WERI-Rb-1 (cell line): ENCODE results near the gene INPP5F.
A peak's percentile ranks its signal among the peaks of the same experiment; 100 is the strongest.

Source experiments
- DNase-seq: peaks from one replicate; pipeline ENCODE4 v3.0.0-alpha.2; 2020
- H3K27ac ChIP-seq: fragments of 250-450 bp; sonication (Bioruptor Pico); 2 replicates; pipeline ENCODE4 v1.5.1; 2020; ENCODE audit warnings: mild to moderate bottlenecking, moderate library complexity
- H3K27me3 ChIP-seq: fragments of 250-450 bp; sonication (Bioruptor Pico); 2 replicates; pipeline ENCODE4 v1.5.1; 2021; ENCODE audit warnings: mild to moderate bottlenecking, low read depth, moderate library complexity; ENCODE audit not compliant: insufficient read depth, severe bottlenecking
- H3K36me3 ChIP-seq: fragments of 250-450 bp; sonication (Bioruptor Pico); 2 replicates; pipeline ENCODE4 v1.5.1; 2020; ENCODE audit warnings: mild to moderate bottlenecking, moderate library complexity
- H3K4me3 ChIP-seq: 2 replicates; pipeline ENCODE4 v1.5.1; 2011; ENCODE audit warnings: low read depth, mild to moderate bottlenecking, control low read depth, low read length
- H3K9me3 ChIP-seq: fragments of 250-450 bp; sonication (Bioruptor Pico); 2 replicates; pipeline ENCODE4 v1.5.1; 2021; ENCODE audit warnings: mild to moderate bottlenecking, moderate library complexity; ENCODE audit not compliant: severe bottlenecking
- TF ChIP-seq, protein P1 (sequence below): IDR thresholded peaks from 2 replicates; pipeline ENCODE4 v1.5.1; 2011; ENCODE audit warnings: low read depth, mild to moderate bottlenecking, control low read depth, inconsistent platforms, low read length

Gene INPP5F

DNA sequence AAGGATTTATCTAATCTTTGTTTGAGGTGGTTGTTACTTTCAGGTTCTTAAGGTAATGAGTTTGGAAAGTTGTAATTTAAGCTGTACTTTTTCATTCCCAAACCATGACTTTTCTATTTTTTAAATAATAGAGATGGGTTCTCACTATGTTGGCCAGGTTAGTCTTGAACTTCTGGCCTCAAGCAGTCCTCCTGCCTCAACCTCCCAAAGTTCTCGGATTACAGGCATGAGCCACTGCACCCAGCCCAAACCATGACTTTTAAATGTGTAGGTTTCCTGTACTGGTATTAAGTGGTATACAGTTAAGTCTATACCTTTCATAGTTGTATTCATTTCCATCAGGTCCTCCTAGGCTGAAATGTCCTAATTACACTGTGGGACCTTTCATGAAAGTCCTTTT is 10.4 kb downstream of the INPP5F start:
- Histone ChIP-seq H3K36me3 (peaks cover 4% of the 10 kb centered on the region; the same call in 1 of the 2 replicates), H3K27ac (no peak overlapping the region), H3K9me3 (no peaks in the 10 kb centered on the region), H3K4me3 (no peak overlapping the region), H3K27me3 (no peaks in the 10 kb centered on the region)
- DNase-seq, result no peak
- TF ChIP-seq, protein P1, sequence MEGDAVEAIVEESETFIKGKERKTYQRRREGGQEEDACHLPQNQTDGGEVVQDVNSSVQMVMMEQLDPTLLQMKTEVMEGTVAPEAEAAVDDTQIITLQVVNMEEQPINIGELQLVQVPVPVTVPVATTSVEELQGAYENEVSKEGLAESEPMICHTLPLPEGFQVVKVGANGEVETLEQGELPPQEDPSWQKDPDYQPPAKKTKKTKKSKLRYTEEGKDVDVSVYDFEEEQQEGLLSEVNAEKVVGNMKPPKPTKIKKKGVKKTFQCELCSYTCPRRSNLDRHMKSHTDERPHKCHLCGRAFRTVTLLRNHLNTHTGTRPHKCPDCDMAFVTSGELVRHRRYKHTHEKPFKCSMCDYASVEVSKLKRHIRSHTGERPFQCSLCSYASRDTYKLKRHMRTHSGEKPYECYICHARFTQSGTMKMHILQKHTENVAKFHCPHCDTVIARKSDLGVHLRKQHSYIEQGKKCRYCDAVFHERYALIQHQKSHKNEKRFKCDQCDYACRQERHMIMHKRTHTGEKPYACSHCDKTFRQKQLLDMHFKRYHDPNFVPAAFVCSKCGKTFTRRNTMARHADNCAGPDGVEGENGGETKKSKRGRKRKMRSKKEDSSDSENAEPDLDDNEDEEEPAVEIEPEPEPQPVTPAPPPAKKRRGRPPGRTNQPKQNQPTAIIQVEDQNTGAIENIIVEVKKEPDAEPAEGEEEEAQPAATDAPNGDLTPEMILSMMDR, result no peak

DNA sequence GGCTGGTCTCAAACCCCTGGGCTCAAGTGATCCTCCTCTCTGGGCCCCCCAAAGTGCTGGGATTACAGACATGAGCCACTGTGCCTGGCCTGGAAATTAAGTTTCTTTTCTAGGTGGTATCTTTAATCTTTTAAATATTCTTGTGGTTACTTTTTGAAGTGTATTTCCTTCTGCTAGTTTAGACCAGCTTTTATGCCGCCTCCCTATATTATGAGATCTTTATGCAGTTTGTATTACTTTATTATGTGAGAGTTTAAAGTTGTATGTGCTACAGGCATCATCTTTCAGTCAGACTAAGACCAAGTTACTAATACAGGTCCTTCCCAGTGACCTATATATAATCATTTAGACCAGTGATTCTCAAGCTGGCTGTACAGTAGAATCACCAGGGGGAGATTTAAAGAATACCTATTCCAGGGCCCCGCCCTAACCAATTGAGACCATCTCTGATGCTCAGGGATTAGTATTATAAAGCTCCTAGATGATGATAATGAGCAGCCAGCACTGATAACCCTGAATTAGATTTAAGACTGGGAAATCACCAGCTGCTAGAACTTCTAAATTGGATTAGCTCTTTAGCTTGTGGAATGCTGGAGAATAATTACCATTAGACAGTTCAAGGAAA is 11.3 kb downstream of the INPP5F start:
- TF ChIP-seq, protein P1, result no peak
- peak; percentile 60 for DNase-seq
- Histone ChIP-seq H3K36me3 (peaks cover 4% of the 10 kb centered on the region; the same call in 1 of the 2 replicates), H3K9me3 (no peaks in the 10 kb centered on the region), H3K27ac (no peak overlapping the region), H3K4me3 (no peak overlapping the region), H3K27me3 (no peaks in the 10 kb centered on the region)

DNA sequence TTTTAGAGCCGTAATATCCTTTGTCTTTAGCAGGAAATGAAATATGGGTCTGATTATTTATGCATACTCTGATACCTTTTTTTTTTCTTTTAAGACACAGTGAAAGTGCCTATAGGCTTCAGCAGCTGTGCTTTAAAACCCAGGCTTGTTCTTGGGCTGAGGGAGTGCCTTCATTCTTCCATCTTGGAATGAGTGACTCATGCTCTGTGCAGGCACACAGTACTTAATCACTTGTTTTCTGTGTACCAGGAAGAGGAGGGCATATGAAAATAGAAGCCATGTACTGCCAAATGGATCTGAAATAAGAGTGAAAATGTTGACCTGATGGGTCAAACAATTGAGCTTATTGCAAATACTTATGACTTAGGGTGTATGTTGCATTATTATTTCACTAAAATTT is 12.0 kb downstream of the INPP5F start:
- no peak overlapping the region for H3K4me3 ChIP-seq
- H3K27ac ChIP-seq, result no peak overlapping the region
- peaks cover under 1% of the 10 kb centered on the region; the same call in 1 of the 2 replicates for H3K36me3 ChIP-seq
- H3K9me3 ChIP-seq, result no peaks in the 10 kb centered on the region
- TF ChIP-seq, protein P1, result no peak
- no peaks in the 10 kb centered on the region for H3K27me3 ChIP-seq
- no peak for DNase-seq

DNA sequence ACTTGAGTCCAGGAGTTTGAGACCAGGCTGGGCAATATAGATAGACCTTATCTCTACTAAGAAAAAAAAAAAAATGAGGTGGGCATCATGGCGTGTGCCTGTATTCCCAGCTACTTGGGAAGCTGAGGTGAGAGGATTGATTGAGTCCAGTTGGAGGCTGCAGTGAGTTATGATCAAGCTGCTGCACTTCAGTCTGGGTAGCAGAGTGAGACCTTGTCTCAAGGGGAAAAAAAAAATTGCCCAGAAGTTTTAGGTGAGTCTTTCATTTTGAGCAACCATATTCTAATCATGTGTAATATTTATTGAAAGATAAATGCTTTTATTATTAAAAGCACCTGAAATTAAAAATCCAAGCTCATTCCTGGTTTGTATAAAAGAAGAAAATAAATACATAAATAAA is 13.1 kb downstream of the INPP5F start:
- TF ChIP-seq, protein P1, result no peak
- no peak for DNase-seq
- Histone ChIP-seq H3K9me3 (no peaks in the 10 kb centered on the region), H3K27ac (no peak overlapping the region), H3K27me3 (no peaks in the 10 kb centered on the region), H3K36me3 (no peaks in the 10 kb centered on the region), H3K4me3 (no peak overlapping the region)

DNA sequence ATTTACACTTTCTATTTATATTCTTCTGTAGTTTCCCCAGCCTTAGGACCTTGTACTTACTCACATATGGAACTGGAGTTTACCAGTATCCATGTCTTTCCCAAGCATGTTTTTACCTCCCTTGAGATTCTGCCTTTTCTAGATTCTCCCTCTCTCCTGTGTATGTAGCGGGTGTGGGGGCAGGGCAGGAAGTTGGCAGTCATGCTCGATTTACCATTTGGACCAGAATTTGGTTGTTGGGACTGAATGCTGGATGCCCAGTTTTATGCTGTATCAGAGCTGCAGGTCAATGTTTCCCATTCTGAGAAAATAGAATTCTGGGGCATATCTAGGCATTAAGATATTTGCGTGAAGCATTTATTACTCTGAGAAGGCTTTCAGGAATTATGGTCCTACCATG is 14.2 kb downstream of the INPP5F start:
- TF ChIP-seq, protein P1, result no peak
- H3K27me3 ChIP-seq, result no peaks in the 10 kb centered on the region
- no peak for DNase-seq

More for the DNA sequence above, 14.2 kb downstream of the INPP5F start:
- no peak overlapping the region for H3K27ac ChIP-seq
- H3K4me3 ChIP-seq, result no peak overlapping the region
- no peaks in the 10 kb centered on the region for H3K9me3 ChIP-seq
- no peaks in the 10 kb centered on the region for H3K36me3 ChIP-seq
